DND-41 (cell line): ENCODE measurements around the gene TAAR9.

Experiments
- ATAC-seq: fragments of 200-7000 bp; cut with Tn5 transposase; 3 replicates; pipeline ENCODE4 v1.9.1; 2021; ENCODE audit warnings: low read depth; ENCODE audit not compliant: insufficient read depth
- DNase-seq: peaks from one replicate; pipeline ENCODE4 v3.0.0-alpha.2; 2020
- H2AFZ ChIP-seq: 2 replicates; pipeline ENCODE4 v1.6.0; 2012; ENCODE audit warnings: low read depth, low read length
- H3K27ac ChIP-seq: 2 replicates; pipeline ENCODE4 v1.5.1; 2012; ENCODE audit warnings: low read length, inconsistent platforms
- H3K27me3 ChIP-seq: fragments of 200-600 bp; sonication (generic); 2 replicates; pipeline ENCODE4 v1.6.0; 2012; ENCODE audit warnings: low read length, mild to moderate bottlenecking, inconsistent platforms; ENCODE audit not compliant: insufficient read depth, poor library complexity
- H3K36me3 ChIP-seq: 2 replicates; pipeline ENCODE4 v1.5.1; 2012; ENCODE audit warnings: low read length, inconsistent platforms; ENCODE audit not compliant: insufficient read depth
- H3K4me1 ChIP-seq: 2 replicates; pipeline ENCODE4 v1.5.1; 2012; ENCODE audit warnings: mild to moderate bottlenecking, low read length; ENCODE audit not compliant: insufficient read depth
- H3K4me2 ChIP-seq: 2 replicates; pipeline ENCODE4 v1.6.0; 2012; ENCODE audit warnings: mild to moderate bottlenecking, moderate library complexity, low read length, inconsistent platforms; ENCODE audit not compliant: insufficient read depth
- H3K4me3 ChIP-seq, 2 experiments: fragments of 200-600 bp in 1 of 2; shearing (Covaris generic) in 1 of 2; 2 replicates each; pipeline ENCODE4 v1.5.1; 2012 to 2016; ENCODE audit warnings: inconsistent platforms in 2 of 2, low read length in 2 of 2, mild to moderate bottlenecking in 2 of 2, low read depth in 1 of 2, moderate library complexity in 1 of 2
- H3K79me2 ChIP-seq: 2 replicates; pipeline ENCODE4 v1.6.0; 2012; ENCODE audit warnings: low read length, inconsistent platforms; ENCODE audit not compliant: insufficient read depth
- H3K9ac ChIP-seq: 2 replicates; pipeline ENCODE4 v1.6.0; 2012; ENCODE audit warnings: low read depth, mild to moderate bottlenecking, inconsistent platforms, low read length, moderate library complexity
- H3K9me3 ChIP-seq: 2 replicates; pipeline ENCODE4 v1.5.1; 2012; ENCODE audit warnings: low read length, moderate library complexity, mild to moderate bottlenecking, inconsistent platforms; ENCODE audit not compliant: insufficient read depth, severe bottlenecking
- H4K20me1 ChIP-seq: 2 replicates; pipeline ENCODE4 v1.6.0; 2012; ENCODE audit warnings: low read length; ENCODE audit not compliant: insufficient read depth
- CTCF ChIP-seq: IDR thresholded peaks from 2 replicates; pipeline ENCODE4 v1.5.1; 2012; ENCODE audit warnings: borderline replicate concordance, low read length, moderate library complexity, mild to moderate bottlenecking; ENCODE audit not compliant: poor library complexity, severe bottlenecking; ENCODE audit errors: extremely low read depth
- EZH2 ChIP-seq: IDR thresholded peaks from 3 replicates; pipeline ENCODE4 v1.6.1; 2012; ENCODE audit warnings: borderline replicate concordance, low read depth, mild to moderate bottlenecking, moderate library complexity, low read length, inconsistent platforms; ENCODE audit not compliant: severe bottlenecking

TAAR9 gene

GRCh38 chr6:132511831-132512220 lies 26.3 kb upstream of the TAAR9 start:
- peak overlapping the region; percentile 69 to 76; a peak in 3 of 4 replicates for H3K4me3 ChIP-seq
- H3K9ac ChIP-seq, result peak overlapping the region; percentile 59
- no peaks in the 10 kb centered on the region; the same call in 1 of the 2 replicates for H4K20me1 ChIP-seq
- DNase-seq (no peak), ATAC-seq (no peak)
- no peak overlapping the region for H3K27ac ChIP-seq
- peaks cover 26% of the 10 kb centered on the region for H3K4me1 ChIP-seq
- H3K27me3 ChIP-seq, result peaks cover 25% of the 10 kb centered on the region
- peak overlapping the region; percentile 69 for H3K4me2 ChIP-seq
- no peaks in the 10 kb centered on the region for H3K9me3 ChIP-seq
- H3K79me2 ChIP-seq, result peaks cover 23% of the 10 kb centered on the region
- no peak for TF ChIP-seq CTCF
- no peak for TF ChIP-seq EZH2
- no peaks in the 10 kb centered on the region for H3K36me3 ChIP-seq
- H2AFZ ChIP-seq, result no peak overlapping the region

GRCh38 chr6:132512342-132512637 lies 25.8 kb upstream of the TAAR9 start:
- peak overlapping the region; percentile 59 for H3K9ac ChIP-seq
- no peaks in the 10 kb centered on the region for H3K9me3 ChIP-seq
- no peak for TF ChIP-seq CTCF
- TF ChIP-seq EZH2, result no peak
- peak overlapping the region; percentile 76 for H2AFZ ChIP-seq
- DNase-seq (no peak), ATAC-seq (no peak)
- H3K4me1 ChIP-seq, result peaks cover 26% of the 10 kb centered on the region
- H3K27me3 ChIP-seq, result peaks cover 25% of the 10 kb centered on the region
- no peak overlapping the region for H3K27ac ChIP-seq
- peak overlapping the region; percentile 69 for H3K4me2 ChIP-seq
- H3K79me2 ChIP-seq, result peaks cover 23% of the 10 kb centered on the region
- no peaks in the 10 kb centered on the region for H3K36me3 ChIP-seq
- no peaks in the 10 kb centered on the region for H4K20me1 ChIP-seq
- peak overlapping the region; percentile 69 to 76 for H3K4me3 ChIP-seq

GRCh38 chr6:132512638-132513632 lies 25.1 kb upstream of the TAAR9 start, which contains the start of gene STX7:
Gene STX7 (minus strand): TSS chr6:132513116. CDS start chr6:132503530, 9,586 bp downstream.
- H3K9me3 ChIP-seq, result no peaks in the 10 kb centered on the region

More at GRCh38 chr6:132512638-132513632, 25.1 kb upstream of the TAAR9 start, which contains the start of gene STX7:
- Histone ChIP-seq H3K4me2 (peak within 1 kb of the TSS; percentile 69), H3K27me3 (peaks cover 25% of the 10 kb centered on the region), H3K4me1 (peaks cover 26% of the 10 kb centered on the region), H3K9ac (peak within 1 kb of the TSS; percentile 59), H4K20me1 (no peaks in the 10 kb centered on the region), H3K27ac (0 out of 2 replicates have a peak within 1 kb of the TSS, but pooled peaks have one; percentile 18), H3K36me3 (no peaks in the 10 kb centered on the region), H3K4me3 (peak within 1 kb of the TSS; percentile 69 to 76), H2AFZ (peak within 1 kb of the TSS; percentile 76), H3K79me2 (peaks cover 16% of the 10 kb centered on the region)
- no peak for TF ChIP-seq CTCF
- no peak for TF ChIP-seq EZH2
- ATAC-seq (peak; percentile 94), DNase-seq (peak; percentile 88)
